GM13976 (cell line): ENCODE data around the gene LILRB5.
A peak's percentile ranks its signal among the peaks of the same experiment; 100 is the strongest.
"Not testable (repeated sequence)": the region's sequence is repeated elsewhere in the genome, so short reads cannot be mapped to it uniquely, and the experiment has no call there.

Experiments
- DNase-seq: peaks from one replicate; pipeline ENCODE4 v3.0.0; 2012; ENCODE audit warnings: low spot score
- CTCF ChIP-seq: IDR thresholded peaks from 2 replicates; pipeline ENCODE4 v1.5.1; 2012; ENCODE audit warnings: borderline replicate concordance, mild to moderate bottlenecking; ENCODE audit not compliant: insufficient read depth; ENCODE audit errors: extremely low read depth, missing control alignments, control extremely low read depth
- in situ Hi-C: fragments of 300-500 bp; cut with MboI; formaldehyde crosslinking; loops from one replicate; pipeline ENCODE4 v1.12.0; 2022; ENCODE audit warnings: low sequenced_read_pairs, mixed read lengths, inconsistent platforms; ENCODE audit not compliant: unreplicated experiment

Gene LILRB5

GRCh38 chr19:54231077-54231931 lies 25.8 kb downstream of the LILRB5 start:
- DNase-seq, result peak; percentile 84
- in situ Hi-C loops, result loop anchor here (10.0 kb wide), 1 partner anchor 67 kb away; no protein-coding TSS in a partner anchor
- TF ChIP-seq CTCF, result peak; percentile 95

- DNase-seq, result no peak
- in situ Hi-C loops, result loop anchor here (10.0 kb wide), 1 partner anchor 65 kb away; no protein-coding TSS in a partner anchor
- no peak for TF ChIP-seq CTCF
These were observed 27.0 kb downstream of the LILRB5 start for GRCh38 chr19:54230031-54230430.

DNA sequence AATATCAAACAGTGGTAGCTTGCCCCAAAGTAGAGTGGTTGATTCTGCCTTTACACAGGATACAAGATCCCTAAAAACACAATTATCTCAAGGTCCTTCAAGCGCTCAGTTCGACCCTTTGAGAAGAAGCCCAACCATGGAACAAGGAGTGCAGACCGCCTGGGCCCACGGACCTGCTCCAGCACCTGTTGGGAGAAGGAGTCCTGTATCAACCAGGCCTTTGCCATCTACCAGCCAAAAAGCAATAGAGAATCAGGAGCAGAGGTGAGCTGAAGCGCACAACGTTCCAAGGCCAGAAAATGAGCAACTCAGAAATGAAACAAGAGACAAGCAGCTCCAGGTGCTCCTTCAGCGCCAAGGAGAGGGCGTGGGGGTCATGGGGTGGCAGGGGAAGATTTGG lies 27.9 kb downstream of the LILRB5 start:
- in situ Hi-C loops, result no loop called here
- TF ChIP-seq CTCF, result no peak
- DNase-seq, result no peak

DNA sequence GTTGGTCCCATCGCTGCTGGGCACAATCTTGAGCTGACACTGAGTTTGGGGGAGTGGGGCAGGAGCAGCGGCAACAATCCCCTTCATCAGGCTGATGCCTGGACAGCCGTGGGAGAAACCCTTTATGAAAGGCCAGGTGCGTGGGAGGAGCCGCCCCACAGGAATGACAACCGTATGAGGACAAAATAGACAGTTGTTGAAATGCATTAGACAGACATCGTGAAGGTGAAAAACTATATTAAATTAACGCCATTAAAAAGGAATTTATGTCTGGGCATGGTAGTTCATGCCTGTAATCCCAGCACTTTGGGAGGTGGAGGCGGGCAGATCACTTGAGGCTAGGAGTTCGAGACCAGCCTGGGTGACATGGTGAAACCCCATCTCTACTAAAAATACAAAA lies 32.5 kb downstream of the LILRB5 start:
- DNase-seq, result not testable (repeated sequence)

DNA sequence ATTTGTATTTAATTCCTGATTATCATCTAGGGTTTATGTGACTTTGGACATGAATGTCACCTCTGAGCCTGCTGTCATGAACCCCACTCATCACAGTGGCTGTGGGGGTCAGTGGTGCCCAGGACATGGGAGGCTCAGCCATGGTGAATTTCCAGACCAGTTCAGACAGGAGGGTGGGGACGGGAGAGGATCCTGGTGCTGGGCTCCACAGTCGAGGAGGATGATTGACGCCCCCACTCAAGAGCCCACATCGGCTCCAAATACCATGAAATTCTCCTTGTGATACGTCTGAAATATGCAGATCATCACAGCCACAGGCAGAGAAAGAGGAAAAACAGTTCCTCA lies 33.2 kb downstream of the LILRB5 start:
- DNase-seq, in situ Hi-C loops: not testable (repeated sequence)

More for the DNA sequence above, 32.5 kb downstream of the LILRB5 start:
- in situ Hi-C loops, result not testable (repeated sequence)

- DNase-seq, in situ Hi-C loops: not testable (repeated sequence)
These were observed 33.7 kb downstream of the LILRB5 start for GRCh38 chr19:54223277-54223936.

- in situ Hi-C loops, DNase-seq: not testable (repeated sequence)
These were observed 34.4 kb downstream of the LILRB5 start, which contains the start of gene LILRB3 for GRCh38 chr19:54222474-54223276. Gene LILRB3, minus strand, starts transcription at chr19:54223007. Its CDS starts 31 bp downstream, at chr19:54222976.

DNA sequence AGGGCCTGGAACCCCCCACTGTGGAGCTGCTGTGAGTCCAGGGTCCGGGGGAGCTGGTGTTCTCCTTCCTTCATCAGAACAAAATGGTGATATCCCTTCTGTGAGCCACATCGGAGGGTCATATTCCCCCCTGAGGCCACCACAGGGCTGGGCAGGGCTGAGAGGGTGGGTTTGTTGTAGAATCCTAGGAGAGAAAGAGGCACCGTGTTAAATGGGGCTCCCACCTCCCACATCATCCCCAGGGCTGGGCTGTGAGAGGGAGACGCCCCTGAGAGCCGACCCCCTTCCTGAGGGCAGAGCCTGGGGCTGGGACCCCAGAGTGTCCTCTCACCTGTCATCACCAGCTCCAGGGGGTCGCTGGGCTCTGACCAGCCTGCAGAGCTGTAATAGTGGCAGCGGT lies 35.1 kb downstream of the LILRB5 start:
- in situ Hi-C loops, DNase-seq: not testable (repeated sequence)

DNA sequence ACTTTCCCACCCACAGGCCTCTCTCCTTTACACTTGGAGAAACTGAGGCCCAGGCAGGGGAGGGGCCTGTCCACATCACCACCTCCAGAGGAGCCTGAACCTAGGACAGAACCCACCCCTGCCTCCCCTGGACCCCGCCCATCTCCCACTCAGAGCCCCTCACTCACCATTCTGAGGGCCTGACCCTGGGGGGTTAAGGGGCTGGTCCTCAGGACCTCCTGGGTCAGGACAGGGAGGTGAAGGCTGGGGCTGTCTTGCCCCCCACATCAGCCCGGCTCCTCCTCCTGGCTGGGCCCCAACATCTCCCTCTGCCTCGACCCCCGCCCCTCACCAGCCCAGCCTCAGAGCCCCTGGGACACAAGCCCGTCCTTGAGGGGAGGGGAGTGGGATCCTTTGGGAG lies 37.4 kb downstream of the LILRB5 start:
- in situ Hi-C loops, DNase-seq: not testable (repeated sequence)
